HG03159 (cell line): Measurements from ENCODE around the gene NECTIN3.

Source experiments
- ATAC-seq: cut with Tn5 transposase; IDR thresholded peaks from one replicate; pipeline ENCODE4 v1.9.1; 2021; ENCODE audit warnings: mild to moderate bottlenecking, moderate library complexity; ENCODE audit not compliant: unreplicated experiment

Gene NECTIN3, protein sequence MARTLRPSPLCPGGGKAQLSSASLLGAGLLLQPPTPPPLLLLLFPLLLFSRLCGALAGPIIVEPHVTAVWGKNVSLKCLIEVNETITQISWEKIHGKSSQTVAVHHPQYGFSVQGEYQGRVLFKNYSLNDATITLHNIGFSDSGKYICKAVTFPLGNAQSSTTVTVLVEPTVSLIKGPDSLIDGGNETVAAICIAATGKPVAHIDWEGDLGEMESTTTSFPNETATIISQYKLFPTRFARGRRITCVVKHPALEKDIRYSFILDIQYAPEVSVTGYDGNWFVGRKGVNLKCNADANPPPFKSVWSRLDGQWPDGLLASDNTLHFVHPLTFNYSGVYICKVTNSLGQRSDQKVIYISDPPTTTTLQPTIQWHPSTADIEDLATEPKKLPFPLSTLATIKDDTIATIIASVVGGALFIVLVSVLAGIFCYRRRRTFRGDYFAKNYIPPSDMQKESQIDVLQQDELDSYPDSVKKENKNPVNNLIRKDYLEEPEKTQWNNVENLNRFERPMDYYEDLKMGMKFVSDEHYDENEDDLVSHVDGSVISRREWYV

DNA sequence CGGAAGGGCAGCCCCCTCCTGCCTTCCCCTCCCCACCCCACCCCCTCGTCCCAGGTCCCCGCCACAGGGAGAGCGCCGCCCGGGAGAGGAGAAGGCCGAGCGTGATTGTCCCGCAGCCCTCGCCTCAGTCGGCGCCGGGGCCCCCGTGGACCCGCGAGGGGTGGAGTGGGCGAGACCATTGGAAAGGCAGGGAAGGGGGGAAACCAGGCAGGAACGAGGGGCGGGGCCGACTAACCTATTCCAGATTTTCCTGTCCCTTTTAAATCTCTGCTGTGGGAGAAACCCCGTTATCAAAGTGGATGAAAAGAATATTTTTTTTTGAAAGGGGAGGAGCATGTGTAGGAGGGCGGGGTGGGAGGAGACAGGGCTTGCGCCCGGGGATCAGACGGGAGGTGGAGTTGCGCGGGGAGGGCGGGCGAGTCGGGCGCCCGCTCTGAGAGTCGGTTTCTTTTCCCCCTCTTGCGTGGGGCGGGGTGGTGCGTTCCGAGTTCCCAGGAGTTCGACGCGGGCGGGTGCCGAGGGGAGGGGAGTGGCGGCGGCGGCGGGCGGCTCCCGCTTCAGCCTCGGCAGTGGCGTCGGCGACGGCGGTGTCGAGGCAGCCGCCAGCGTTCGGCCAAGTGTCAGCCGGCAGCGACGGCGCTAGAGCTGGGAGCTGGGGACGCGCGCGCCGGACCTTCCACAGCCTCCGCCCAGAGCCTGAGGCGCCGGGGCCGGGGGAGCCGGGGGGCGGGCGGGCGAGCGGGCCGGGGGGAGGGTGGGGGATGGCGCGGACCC, at the start of gene NECTIN3:
TSS of gene NECTIN3 (plus strand) at position 560 of the 774 bp plus-strand sequence. CDS start at position 762, 202 bp downstream.
- peak; percentile 75 for ATAC-seq

DNA sequence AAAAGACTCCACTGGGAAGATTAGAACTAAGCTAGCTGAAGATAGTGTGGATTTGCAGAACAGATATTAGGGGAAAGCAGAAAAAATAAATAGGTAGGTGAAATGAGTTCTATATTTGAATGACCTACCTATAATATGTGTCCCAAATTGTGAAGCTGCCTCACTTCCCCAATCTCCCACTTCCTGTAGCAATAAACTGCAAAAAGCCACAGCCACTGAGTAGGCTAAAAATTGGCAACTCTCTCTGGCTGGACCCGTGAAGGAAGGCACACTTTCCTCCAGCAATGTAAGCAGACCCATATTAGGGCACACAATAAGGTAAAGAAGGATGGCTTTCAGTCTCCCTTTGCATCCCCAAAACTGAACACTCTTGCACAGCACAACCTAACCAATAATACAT, 43.7 kb upstream of the NECTIN3 start:
- no peak for ATAC-seq

DNA sequence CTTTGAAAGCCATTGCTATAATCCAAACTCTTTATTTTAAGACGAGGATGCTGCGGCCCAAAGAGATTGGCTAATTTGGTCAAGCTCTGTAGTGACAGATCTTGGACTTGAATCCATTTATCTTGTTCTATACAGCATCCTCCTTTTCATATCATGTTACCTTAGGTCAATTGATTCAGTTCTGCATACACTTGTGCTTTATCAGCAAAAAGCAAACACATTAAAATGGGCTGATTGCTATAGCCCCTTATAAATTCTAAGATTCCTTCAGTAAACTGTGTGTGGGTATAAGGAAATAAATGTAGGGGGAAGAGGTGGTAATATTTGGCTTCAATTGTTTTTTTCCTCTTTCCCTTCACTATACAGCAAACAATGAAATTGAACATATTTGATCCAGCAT, 40.1 kb upstream of the NECTIN3 start:
- no peak for ATAC-seq

DNA sequence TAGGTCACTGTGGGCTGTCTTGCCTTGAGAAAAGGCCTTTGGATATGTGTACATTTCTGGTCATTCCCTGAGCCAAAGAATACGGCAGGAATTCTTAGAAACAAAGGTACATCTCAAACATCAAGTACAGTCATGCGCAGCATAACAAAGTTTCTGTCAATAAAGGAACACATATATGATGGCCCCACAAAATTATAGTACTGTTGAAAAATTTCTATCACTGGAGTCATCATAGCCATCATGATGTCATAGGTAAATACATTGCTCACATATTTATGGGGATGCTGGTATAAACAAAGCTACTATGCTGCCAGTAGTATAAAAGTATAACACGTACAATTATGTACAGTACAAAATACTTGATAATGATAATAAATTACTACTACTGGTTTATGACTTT, 38.9 kb upstream of the NECTIN3 start:
- no peak for ATAC-seq

DNA sequence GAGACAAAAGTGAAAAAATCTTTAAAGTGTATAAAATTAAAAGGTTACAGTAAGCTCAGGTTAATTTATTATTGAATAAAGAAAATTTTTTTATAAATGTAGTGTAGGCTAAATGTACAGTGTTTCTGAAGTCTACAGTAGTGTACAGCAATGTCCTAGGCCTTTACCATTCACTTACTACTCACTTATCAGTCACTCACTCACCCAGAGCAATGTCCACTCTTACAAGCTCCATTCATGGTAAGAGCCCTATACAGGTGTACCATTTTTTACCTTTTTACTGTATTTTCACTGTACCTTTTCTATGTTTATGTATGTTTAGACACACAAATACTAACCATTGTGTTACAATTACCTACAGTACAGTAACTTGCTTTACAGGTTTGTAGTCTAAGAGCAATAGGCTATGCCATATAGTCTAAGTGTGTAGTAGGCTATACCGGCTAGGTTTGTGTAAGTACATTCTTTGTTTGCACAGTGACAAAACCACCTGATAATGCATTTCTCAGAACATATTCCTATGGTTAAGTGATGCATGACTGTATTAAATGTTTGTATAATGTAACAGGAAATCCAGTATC, 38.1 kb upstream of the NECTIN3 start:
- no peak for ATAC-seq

DNA sequence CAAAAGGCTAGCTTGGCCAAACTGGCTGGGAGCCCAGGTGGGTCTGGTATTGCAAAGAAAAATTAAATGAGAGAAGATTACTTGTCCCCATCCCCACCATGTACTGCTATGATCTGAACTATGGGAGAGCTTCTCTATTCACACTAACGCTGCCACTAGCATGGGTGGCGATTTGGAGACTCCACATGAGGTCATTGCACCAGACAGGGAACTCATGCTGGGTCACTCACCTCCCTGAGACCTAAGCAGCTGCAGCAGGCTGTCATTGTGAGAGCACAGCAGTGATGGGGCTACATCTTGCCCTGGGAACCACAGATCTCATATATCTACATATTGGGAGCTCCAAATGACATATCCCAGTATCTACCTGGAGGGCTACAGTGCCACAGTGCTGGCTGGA, 36.3 kb upstream of the NECTIN3 start:
- no peak for ATAC-seq

DNA sequence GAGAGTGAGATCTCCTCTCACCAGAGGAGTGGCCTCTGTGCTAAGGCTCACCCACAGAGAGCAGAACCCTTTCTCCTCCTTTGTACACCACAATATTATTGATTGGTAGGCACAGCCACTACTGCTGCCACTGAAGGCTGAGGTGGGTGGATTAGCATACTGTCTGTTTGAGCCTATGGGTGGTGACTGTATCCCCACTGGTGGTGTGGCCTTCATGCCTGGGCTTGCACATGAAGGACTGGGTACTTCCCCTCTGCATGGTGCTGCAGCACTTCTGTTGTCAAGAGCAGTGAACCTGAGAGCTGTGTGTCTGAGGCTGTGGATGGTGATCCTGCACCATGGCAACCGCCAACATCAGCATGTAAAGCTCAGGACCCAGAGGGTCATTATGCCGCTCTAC, 35.7 kb upstream of the NECTIN3 start:
- ATAC-seq, result no peak

DNA sequence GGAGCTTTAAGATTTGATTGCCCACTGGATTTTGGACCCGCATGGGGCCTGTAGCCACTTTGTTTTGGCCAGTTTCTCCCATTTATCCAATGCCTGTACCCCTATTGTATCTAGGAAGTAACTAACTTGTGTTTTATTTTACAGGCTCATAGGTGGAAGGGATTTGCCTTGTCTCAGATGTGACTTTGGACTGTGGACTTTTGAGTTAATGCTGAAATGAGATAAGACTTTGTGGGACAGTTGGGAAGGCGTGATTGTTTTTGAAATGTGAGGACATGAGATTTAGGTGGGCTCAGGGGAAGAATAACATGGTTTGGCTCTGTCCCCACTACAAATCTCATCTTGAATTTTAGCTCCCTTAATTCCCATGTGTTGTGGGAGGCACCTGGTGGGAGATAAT, 30.7 kb upstream of the NECTIN3 start:
- ATAC-seq, result no peak

DNA sequence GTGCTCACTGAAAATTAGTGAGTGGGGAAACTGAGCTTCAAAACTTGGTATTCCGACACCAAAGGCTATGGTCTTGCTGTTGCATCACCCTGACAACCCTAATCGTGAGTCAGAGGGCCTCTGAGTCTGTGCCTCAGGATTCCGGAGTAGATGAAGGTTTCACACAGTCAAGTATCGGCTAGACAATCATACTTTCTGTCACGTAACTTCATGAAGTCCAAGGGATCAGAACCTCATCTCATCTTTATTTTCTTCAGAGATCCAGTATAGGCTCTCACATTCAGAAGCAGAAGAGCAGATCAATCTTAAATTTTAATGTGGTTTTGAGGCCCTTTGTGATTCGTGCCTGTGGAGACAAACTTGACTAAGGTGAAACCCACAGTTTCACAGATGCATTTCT, 26.1 kb upstream of the NECTIN3 start:
- no peak for ATAC-seq

DNA sequence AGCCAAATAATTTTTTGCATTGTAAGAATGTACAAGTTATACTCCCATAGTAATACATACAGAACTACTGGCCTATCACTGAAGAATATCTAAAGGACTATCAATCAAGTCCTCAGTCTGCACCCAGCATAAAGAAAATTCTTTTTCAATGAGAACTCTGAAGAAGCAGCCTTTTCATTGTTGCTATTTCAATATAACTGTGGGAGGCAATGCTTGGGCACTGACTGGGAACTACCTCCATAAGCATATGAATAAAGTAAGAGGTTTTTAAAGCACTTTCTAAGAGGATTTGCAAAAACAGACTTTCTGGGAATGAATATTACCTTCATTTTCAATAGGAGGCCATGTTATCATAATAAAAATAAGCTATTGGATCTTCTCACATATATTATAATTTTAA, 24.6 kb upstream of the NECTIN3 start:
- no peak for ATAC-seq

DNA sequence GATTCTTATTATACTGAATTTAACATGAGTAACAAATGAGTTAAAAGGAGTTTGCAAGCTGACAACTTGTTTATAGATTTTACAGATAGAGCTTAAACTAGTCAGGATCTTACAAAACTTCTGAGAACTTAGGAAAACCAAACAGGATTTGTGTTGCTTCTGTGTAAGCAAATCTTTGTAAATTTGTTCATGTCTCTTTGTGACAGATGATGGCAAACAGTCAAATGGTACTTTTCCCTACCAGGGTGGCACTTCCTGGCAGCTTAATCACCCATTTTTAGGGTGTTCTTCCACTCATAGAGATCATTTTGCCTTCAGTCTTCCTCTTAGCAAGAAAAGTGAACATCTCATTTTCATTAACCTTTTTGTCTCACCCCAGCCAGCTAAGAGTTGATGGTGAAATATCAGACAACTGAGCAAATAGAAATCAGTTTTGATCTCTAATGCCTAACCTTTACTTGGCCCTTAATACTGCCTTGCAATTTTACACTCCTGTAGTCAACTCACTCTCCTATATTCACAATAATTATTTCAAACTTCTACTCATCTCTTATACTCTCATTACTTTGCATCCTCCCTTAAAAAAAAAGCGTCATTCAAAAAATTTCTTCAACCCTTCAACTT, 23.7 kb upstream of the NECTIN3 start:
- no peak for ATAC-seq

DNA sequence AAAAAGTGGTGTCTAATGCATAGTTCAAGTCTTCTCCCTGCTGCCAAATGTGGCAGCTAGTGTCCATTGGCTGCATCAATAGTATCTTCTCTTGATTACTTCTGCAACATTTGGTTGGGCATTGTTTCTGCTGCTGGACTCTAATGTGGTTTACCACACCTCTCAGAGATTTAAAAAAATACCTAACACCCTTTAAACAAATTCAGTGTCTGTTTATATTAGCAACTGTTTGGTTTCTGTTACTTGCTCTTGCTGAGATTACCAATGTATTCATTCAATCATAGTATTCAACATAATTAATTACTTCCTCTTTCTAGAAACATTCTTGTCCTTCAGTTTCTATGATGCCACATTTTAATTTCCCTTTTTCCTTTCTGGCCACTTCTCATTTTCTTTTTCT, 20.3 kb upstream of the NECTIN3 start:
- no peak for ATAC-seq

DNA sequence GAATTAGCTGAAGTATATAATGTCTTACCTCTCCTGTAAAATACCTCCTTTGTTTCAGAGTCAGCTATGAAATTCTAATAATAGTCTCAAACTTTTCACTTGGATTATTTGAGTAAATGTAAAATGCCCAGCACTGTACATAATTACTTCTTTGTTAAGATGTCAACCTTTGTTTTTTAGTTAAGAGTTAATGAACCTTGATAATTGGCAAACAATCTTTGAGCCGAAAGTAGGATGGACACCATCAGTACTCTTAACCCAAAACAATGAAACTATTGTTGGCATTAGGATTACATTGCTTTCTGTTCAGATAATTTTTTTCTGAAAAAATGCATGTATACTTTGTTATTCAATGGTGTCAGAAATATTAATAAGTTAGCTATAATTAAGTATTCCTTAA, 3.0 kb upstream of the NECTIN3 start:
- no peak for ATAC-seq

DNA sequence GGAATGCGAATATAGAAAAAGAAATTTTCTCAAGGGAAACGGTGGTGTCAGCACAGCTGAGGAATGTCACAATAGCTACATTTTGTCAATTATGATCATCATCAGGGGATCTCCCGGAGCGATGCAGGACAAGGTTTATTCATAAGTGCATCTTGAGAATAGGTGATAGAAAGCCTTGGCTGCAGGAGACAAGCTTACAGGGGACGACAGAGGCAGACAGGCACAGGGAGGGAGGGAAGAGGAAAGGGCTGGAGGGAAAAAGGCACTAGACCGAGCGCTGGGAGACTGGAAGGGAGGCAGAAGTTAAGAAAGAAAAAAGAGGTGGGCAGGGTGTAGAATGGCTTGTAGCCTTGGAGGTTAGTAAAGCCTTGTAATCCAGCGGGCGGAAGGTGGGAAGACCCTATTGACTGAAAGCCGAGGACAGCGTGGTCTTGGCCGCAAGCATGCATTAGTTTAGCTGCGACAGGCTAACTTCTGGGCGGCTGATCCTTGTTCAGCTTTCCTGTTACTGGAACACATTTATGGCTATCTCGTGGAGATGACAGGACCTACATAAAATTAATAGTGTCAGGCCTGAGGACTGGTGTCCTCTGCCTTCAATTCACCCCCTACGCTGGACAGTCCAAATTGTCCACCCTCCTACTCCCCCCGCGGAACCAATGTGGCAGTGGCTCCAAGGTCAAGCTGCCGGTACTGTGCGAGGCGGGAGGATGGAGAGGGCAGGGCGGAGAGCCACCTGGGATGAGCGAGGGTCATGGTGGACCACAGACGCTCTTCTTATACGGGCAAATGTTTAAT, 1.4 kb upstream of the NECTIN3 start:
- ATAC-seq, result no peak

DNA sequence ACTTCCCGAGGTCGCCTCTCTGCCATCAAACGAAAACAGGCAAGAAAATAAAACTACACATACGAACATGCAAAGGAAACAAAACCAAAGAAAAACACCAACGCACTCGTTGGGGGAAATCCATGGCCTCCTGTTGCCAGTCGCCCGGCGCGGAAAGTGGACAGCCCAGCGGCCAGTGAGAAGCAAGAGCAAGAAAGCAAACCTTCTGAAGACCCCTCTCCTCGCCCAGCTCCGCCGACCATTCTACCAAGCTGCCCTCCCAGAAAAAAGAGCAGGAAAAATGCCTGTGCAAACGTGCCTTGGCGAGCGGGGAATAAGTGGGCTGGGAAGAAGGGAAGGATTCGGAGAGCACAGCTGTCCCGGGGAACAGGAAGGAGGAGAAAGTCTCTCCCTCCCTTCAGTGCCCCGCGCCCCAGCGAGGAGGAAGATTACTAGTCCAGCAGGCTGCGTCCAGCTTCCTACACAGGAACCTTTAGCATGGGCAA, 802 bp upstream of the NECTIN3 start:
- ATAC-seq, result no peak

DNA sequence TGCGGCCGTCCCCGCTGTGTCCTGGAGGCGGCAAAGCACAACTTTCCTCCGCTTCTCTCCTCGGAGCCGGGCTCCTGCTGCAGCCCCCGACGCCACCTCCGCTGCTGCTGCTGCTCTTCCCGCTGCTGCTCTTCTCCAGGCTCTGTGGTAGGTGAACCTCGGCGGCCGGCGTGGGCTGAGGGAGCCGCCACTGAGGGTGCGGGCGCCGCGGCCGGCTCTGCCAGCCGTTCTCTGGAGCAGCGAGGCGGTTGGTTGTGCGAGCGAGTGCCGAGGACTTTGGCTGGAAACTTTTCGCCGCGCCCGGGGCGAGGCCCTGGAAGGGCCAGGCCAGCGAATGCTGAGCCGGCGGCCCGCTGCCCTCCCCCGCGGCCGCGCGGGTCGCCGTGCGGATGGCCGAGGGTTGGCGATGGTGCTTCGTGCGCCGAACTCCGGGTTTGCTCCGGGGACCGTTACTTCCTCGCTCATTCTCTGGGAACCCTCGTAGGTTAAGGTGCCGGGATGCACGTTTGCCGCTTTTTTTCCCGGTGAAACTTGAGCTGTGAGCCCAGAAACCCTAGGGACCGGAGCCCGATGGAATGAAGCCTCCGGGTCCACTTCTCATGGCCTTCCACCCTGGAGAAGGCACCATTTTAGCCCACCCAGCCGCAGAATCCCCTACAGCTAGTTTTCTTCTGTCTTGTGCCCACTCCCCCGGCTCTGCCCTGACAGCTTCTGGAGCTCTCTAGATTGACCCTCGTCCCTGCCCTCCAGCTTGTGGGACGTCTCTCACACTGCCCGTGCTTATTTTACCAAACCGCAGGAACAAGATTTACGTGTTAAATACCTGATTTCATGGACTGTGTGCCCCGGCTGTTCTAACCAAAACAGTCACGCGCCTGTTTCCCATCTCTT, 660 bp downstream of the NECTIN3 start:
- peak; percentile 30 for ATAC-seq

DNA sequence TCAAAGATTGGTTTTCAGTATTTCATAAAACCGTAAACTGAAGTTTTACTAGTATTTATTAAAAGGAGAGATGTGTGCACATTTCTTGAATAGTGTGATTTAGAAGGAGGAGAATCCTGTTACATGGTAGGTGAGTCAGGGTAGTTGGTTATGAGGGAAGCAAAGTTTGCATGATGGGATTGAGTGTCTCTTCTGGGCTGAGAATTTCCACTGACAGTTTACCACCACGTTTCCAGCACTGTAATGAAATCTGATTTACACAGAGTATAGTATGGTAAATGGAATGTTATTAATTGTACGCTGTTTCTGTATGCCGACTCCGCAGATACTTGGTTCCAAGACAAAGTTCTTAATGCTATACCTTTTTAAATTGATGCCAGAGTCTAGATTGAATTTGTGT, 1.6 kb downstream of the NECTIN3 start:
- no peak for ATAC-seq

DNA sequence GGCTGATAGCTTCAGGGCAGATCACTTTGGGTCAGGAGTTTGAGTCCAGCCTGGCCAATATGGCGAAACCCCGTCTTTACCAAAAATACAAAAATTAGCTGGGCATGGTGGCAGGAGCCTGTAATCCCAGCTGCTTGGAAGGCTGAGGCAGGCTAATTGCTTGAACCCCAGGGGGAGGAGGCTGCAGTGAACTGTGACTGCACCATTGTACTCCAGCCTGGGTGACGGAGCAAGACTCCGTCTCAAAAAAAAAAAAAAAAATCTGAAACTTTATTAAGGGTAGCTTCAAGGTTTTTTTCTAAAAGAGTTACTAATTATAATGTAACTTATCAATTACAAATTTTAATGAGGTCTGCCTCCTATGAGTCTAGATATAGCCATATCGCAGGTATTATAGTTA, 5.1 kb downstream of the NECTIN3 start:
- no peak for ATAC-seq

DNA sequence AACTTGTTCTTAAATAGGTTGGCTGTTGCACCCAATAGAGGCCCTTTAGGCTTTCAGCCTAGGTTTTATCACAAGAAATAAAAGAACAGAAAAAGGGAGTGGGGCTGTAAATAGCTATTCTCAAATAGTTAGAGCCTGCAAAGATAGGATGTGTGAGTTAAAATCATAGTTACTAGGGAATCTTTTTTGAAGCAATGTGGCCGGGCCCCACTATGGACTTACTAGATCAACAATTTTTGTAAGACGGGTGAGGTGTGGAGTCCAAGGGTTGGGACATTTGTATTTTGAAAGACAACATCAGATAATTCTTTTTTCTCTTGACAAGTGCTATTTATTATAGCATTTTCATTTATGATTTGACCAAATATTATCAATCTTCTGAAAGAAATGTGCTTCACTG, 5.8 kb downstream of the NECTIN3 start:
- ATAC-seq, result no peak
